ENCODE measurements around the gene KLC3.
A peak's percentile ranks its signal among the peaks of the same experiment; 100 is the strongest.
"Not testable (repeated sequence)": the region's sequence is repeated elsewhere in the genome, so short reads cannot be mapped to it uniquely, and the experiment has no call there.

KLC3 gene

GRCh38 chr19:45333609-45334303, 6.8 kb upstream of the KLC3 start:
- no peaks in the 10 kb centered on the region for H3K27me3 ChIP-seq (ENCODE audit: control insufficient read depth, insufficient read depth, low read length)
- no peaks in the 10 kb centered on the region for H3K9me3 ChIP-seq (ENCODE audit: control insufficient read depth, insufficient read depth, low read depth, low read length)
- H3K36me3 ChIP-seq (ENCODE audit: control insufficient read depth, insufficient read depth, low read length), result no peaks in the 10 kb centered on the region
- H3K27ac ChIP-seq (ENCODE audit: low read depth, low read length), result no peak overlapping the region
- H3K9ac ChIP-seq (ENCODE audit: low read length), result no peak overlapping the region
- H3K4me1 ChIP-seq (ENCODE audit: control insufficient read depth, insufficient read depth, low read length), result no peaks in the 10 kb centered on the region
- no peak overlapping the region for H3K4me3 ChIP-seq (ENCODE audit: low read depth, low read length)

GRCh38 chr19:45334881-45335280, 5.7 kb upstream of the KLC3 start:
- not testable (repeated sequence) for H3K27ac ChIP-seq (ENCODE audit: low read depth, low read length); H3K4me3 ChIP-seq (ENCODE audit: low read depth, low read length); H3K36me3 ChIP-seq (ENCODE audit: control insufficient read depth, insufficient read depth, low read length); H3K9ac ChIP-seq (ENCODE audit: low read length); H3K9me3 ChIP-seq (ENCODE audit: control insufficient read depth, insufficient read depth, low read depth, low read length); H3K4me1 ChIP-seq (ENCODE audit: control insufficient read depth, insufficient read depth, low read length); H3K27me3 ChIP-seq (ENCODE audit: control insufficient read depth, insufficient read depth, low read length)

GRCh38 chr19:45336696-45337251, 3.8 kb upstream of the KLC3 start:
- H3K9me3 ChIP-seq (ENCODE audit: control insufficient read depth, insufficient read depth, low read depth, low read length), result no peaks in the 10 kb centered on the region
- no peak overlapping the region for H3K9ac ChIP-seq (ENCODE audit: low read length)
- no peak overlapping the region for H3K27ac ChIP-seq (ENCODE audit: low read depth, low read length)
- no peaks in the 10 kb centered on the region for H3K4me1 ChIP-seq (ENCODE audit: control insufficient read depth, insufficient read depth, low read length)
- no peaks in the 10 kb centered on the region for H3K36me3 ChIP-seq (ENCODE audit: control insufficient read depth, insufficient read depth, low read length)
- peaks cover 21% of the 10 kb centered on the region for H3K27me3 ChIP-seq (ENCODE audit: control insufficient read depth, insufficient read depth, low read length)
- H3K4me3 ChIP-seq (ENCODE audit: low read depth, low read length), result no peak overlapping the region

GRCh38 chr19:45339629-45340028, 921 bp upstream of the KLC3 start:
- no peaks in the 10 kb centered on the region for H3K4me1 ChIP-seq (ENCODE audit: control insufficient read depth, insufficient read depth, low read length)
- peaks cover 31% of the 10 kb centered on the region for H3K27me3 ChIP-seq (ENCODE audit: control insufficient read depth, insufficient read depth, low read length)
- H3K36me3 ChIP-seq (ENCODE audit: control insufficient read depth, insufficient read depth, low read length), result no peaks in the 10 kb centered on the region
- H3K9ac ChIP-seq (ENCODE audit: low read length), result no peak overlapping the region
- no peak overlapping the region for H3K27ac ChIP-seq (ENCODE audit: low read depth, low read length)
- H3K4me3 ChIP-seq (ENCODE audit: low read depth, low read length), result no peak overlapping the region
- no peaks in the 10 kb centered on the region for H3K9me3 ChIP-seq (ENCODE audit: control insufficient read depth, insufficient read depth, low read depth, low read length)

GRCh38 chr19:45340899-45341453, 426 bp downstream of the KLC3 start:
- Histone ChIP-seq H3K4me3 (ENCODE audit: low read depth, low read length) (peak overlapping the region; percentile 52), H3K9ac (ENCODE audit: low read length) (peak overlapping the region; percentile 0)

GRCh38 chr19:45342911-45343310, 2.4 kb downstream of the KLC3 start:
- 0 out of 2 replicates have a peak, but pooled peaks cover 3% of the 10 kb centered on the region for H3K4me1 ChIP-seq (ENCODE audit: control insufficient read depth, insufficient read depth, low read length)
- no peak overlapping the region for H3K9ac ChIP-seq (ENCODE audit: low read length)
- H3K9me3 ChIP-seq (ENCODE audit: control insufficient read depth, insufficient read depth, low read depth, low read length), result no peaks in the 10 kb centered on the region

More at GRCh38 chr19:45340899-45341453, 426 bp downstream of the KLC3 start:
- Histone ChIP-seq H3K36me3 (ENCODE audit: control insufficient read depth, insufficient read depth, low read length) (no peaks in the 10 kb centered on the region), H3K9me3 (ENCODE audit: control insufficient read depth, insufficient read depth, low read depth, low read length) (no peaks in the 10 kb centered on the region), H3K4me1 (ENCODE audit: control insufficient read depth, insufficient read depth, low read length) (no peaks in the 10 kb centered on the region), H3K27me3 (ENCODE audit: control insufficient read depth, insufficient read depth, low read length) (peaks cover 31% of the 10 kb centered on the region), H3K27ac (ENCODE audit: low read depth, low read length) (no peak overlapping the region)

GRCh38 chr19:45344621-45345505, 4.3 kb downstream of the KLC3 start:
- H3K27ac ChIP-seq (ENCODE audit: low read depth, low read length), result no peak overlapping the region
- H3K4me3 ChIP-seq (ENCODE audit: low read depth, low read length), result no peak overlapping the region
- H3K36me3 ChIP-seq (ENCODE audit: control insufficient read depth, insufficient read depth, low read length), result peaks cover 7% of the 10 kb centered on the region
- peaks cover 29% of the 10 kb centered on the region for H3K27me3 ChIP-seq (ENCODE audit: control insufficient read depth, insufficient read depth, low read length)
- no peak overlapping the region for H3K9ac ChIP-seq (ENCODE audit: low read length)
- 0 out of 2 replicates have a peak, but pooled peaks cover 3% of the 10 kb centered on the region for H3K4me1 ChIP-seq (ENCODE audit: control insufficient read depth, insufficient read depth, low read length)
- H3K9me3 ChIP-seq (ENCODE audit: control insufficient read depth, insufficient read depth, low read depth, low read length), result no peaks in the 10 kb centered on the region

More at GRCh38 chr19:45342911-45343310, 2.4 kb downstream of the KLC3 start:
- Histone ChIP-seq H3K27ac (ENCODE audit: low read depth, low read length) (no peak overlapping the region), H3K4me3 (ENCODE audit: low read depth, low read length) (no peak overlapping the region), H3K36me3 (ENCODE audit: control insufficient read depth, insufficient read depth, low read length) (no peaks in the 10 kb centered on the region), H3K27me3 (ENCODE audit: control insufficient read depth, insufficient read depth, low read length) (peaks cover 31% of the 10 kb centered on the region)

- no peak overlapping the region for H3K9ac ChIP-seq (ENCODE audit: low read length)
- H3K27me3 ChIP-seq (ENCODE audit: control insufficient read depth, insufficient read depth, low read length), result peaks cover 23% of the 10 kb centered on the region
- no peaks in the 10 kb centered on the region for H3K9me3 ChIP-seq (ENCODE audit: control insufficient read depth, insufficient read depth, low read depth, low read length)
- 0 out of 2 replicates have a peak, but pooled peaks cover 3% of the 10 kb centered on the region for H3K4me1 ChIP-seq (ENCODE audit: control insufficient read depth, insufficient read depth, low read length)
- no peak overlapping the region for H3K27ac ChIP-seq (ENCODE audit: low read depth, low read length)
- peaks cover 12% of the 10 kb centered on the region for H3K36me3 ChIP-seq (ENCODE audit: control insufficient read depth, insufficient read depth, low read length)
- no peak overlapping the region for H3K4me3 ChIP-seq (ENCODE audit: low read depth, low read length)
These were observed 4.9 kb downstream of the KLC3 start for GRCh38 chr19:45345506-45345860.

GRCh38 chr19:45346449-45346848, 5.9 kb downstream of the KLC3 start:
- Histone ChIP-seq H3K4me1 (ENCODE audit: control insufficient read depth, insufficient read depth, low read length) (0 out of 2 replicates have a peak, but pooled peaks cover 3% of the 10 kb centered on the region), H3K9me3 (ENCODE audit: control insufficient read depth, insufficient read depth, low read depth, low read length) (no peaks in the 10 kb centered on the region), H3K27me3 (ENCODE audit: control insufficient read depth, insufficient read depth, low read length) (peaks cover 14% of the 10 kb centered on the region), H3K36me3 (ENCODE audit: control insufficient read depth, insufficient read depth, low read length) (peaks cover 22% of the 10 kb centered on the region), H3K4me3 (ENCODE audit: low read depth, low read length) (no peak overlapping the region), H3K27ac (ENCODE audit: low read depth, low read length) (no peak overlapping the region), H3K9ac (ENCODE audit: low read length) (no peak overlapping the region)

- 0 out of 2 replicates have a peak, but pooled peaks cover 3% of the 10 kb centered on the region for H3K4me1 ChIP-seq (ENCODE audit: control insufficient read depth, insufficient read depth, low read length)
- peaks cover 35% of the 10 kb centered on the region for H3K36me3 ChIP-seq (ENCODE audit: control insufficient read depth, insufficient read depth, low read length)
- H3K9ac ChIP-seq (ENCODE audit: low read length), result no peak overlapping the region
- peaks cover 4% of the 10 kb centered on the region for H3K27me3 ChIP-seq (ENCODE audit: control insufficient read depth, insufficient read depth, low read length)
- H3K27ac ChIP-seq (ENCODE audit: low read depth, low read length), result no peak overlapping the region
- H3K9me3 ChIP-seq (ENCODE audit: control insufficient read depth, insufficient read depth, low read depth, low read length), result no peaks in the 10 kb centered on the region
- H3K4me3 ChIP-seq (ENCODE audit: low read depth, low read length), result no peak overlapping the region
These were observed 7.2 kb downstream of the KLC3 start for GRCh38 chr19:45347570-45348366.

Measured in HUES6 (cell line).